ENCODE measurements around the gene SEM1.

GRCh38 chr7:96676919-96677318 is 32.7 kb downstream of the SEM1 start:
- no peak for TF ChIP-seq TAF1 (IDR thresholded peaks at IDR 0.05; ENCODE audit: low read depth)
- TF ChIP-seq CTCF (IDR thresholded peaks at IDR 0.05; ENCODE audit: poor library complexity, severe bottlenecking), result no peak
- peak; percentile 27 for TF ChIP-seq POLR2AphosphoS5 (IDR thresholded peaks at IDR 0.05)
- TF ChIP-seq EP300 (conservative IDR thresholded peaks at IDR 0.05; ENCODE audit: poor library complexity, severe bottlenecking), result no peak

Data from neural cell (in vitro differentiated cells).